ENCODE measurements around the gene AGBL3. TPM values are rescaled to one million over a fixed set of nuclear protein-coding genes. Genes with fewer than 3 reads are reported as not detected.

AGBL3 gene
- total and polyA plus RNA-seq, 9 of the 15 experiments (the other 6 are each of a cell fraction or from before 2014, with no cell fraction given): 0.54 to 2.9 (median 1.7) TPM

- peak; percentile 99 for TF ChIP-seq MGA (IDR thresholded peaks at IDR 0.05)
- 0 out of 2 replicates have a peak, but pooled peaks have one; percentile 15 for TF ChIP-seq DMBX1 (CRISPR knock-in tag; IDR thresholded peaks at IDR 0.05; ENCODE audit: borderline replicate concordance)
- peak; percentile 36; the same call in 1 of the 2 replicates for TF ChIP-seq THRAP3 (IDR thresholded peaks at IDR 0.05; ENCODE audit: borderline replicate concordance)
- TF ChIP-seq BCLAF1 (IDR thresholded peaks at IDR 0.05; ENCODE audit: borderline replicate concordance in 1 of 2, control insufficient read depth in 1 of 2, low read depth in 2 of 2, low read length in 1 of 2): 0 out of 4 replicates have a peak, but pooled peaks of 1 of the 2 experiments have one; percentile 37
- peak; percentile 76 for TF ChIP-seq TAF7 (tag; IDR thresholded peaks at IDR 0.05)
- peak; percentile 86 for TF ChIP-seq ZBTB2 (IDR thresholded peaks at IDR 0.05)
These were observed at the start of gene AGBL3 (continued) for GRCh38 chr7:134986363-134987251.
